Activated CD4-positive, alpha-beta T cell treated with anti-CD3 and anti-CD28 coated beads, Interleukin-2, amount 50 U/mL, for 1 hour (primary cell): ENCODE measurements around the gene AHDC1.

Source experiments
- DNase-seq: peaks from one replicate; pipeline ENCODE4 v3.0.0-alpha.2; 2020

AHDC1 gene

DNA sequence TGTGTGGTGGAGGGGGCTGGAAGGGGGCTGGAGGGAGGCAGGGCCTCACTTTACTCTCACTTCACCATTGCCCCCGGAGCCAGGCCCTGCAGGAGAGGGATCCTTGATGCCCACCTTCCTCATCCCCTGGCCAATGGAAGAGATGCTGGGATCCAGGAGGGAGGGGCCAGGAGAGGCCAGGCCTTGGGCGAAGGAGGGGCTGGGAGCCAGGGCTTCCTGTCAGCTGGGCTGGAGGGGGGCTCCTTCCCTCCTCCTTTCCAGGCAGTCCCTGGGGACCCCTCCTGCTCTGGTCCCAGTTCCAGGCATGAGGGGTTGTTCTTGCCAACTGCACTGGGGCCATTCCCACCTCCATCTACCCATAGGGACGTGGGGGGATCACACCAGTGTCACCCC is 5.7 kb downstream of the AHDC1 start:
- DNase-seq = no peak

DNA sequence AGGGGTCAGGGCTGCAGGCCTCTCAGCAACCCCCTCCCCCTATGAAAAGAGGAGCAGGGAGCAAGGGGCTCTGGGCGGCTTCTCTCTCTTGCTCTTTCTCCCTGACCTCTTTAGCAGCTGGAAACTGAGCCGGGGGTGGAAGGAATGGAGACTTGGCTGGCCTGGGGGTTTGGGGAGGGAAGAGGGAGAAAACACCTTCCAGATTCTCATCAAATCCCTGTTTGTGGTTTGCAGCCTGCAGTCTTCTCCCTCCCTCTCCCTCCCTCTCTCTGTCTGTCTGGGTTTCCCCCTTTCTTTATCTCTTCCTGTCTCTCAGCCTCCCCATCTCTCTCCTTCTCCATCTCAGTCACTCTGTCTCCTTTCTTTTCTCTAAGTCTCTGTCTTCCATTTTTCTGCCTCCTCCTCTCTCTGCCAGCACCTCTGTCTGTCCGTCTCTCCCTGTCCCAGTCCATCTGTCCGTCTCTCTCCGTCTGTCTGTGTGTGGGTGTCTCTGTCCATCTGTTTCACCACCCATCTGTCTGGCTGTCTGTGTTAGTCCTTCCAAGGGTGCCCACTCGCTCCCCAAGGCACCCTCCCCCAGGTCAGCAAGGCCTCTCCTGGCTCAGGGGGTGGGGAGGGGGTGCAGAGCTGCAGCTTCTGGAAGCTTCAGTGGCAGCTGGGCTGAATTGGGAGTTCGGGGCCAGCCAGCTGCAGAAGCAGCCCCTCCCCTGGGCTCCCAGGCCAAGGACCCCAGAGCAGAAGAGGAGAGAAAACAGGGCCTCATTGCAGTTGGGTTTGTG is 6.2 kb downstream of the AHDC1 start:
- DNase-seq = no peak

DNA sequence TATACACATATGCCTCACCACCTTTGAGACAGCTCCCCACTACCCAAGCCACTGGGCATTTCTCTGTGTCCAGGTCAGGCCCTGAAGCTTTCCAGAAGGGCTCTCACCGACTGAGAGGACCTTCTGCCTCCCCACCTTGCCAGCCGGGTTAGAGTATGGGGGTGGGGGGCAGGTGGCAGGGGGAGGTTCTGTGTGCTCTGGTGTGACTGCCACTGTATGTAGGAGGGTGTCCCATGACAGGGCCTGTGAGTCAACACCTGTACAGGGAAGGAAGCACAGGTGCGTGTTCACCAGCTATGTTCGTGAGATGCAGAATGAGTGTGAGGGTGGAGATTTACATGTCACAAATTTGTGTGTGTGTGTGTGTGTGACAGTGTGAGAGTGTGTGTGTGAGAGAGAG is 7.0 kb downstream of the AHDC1 start:
- DNase-seq = no peak

GRCh38 chr1:27596261-27596660 is 7.7 kb downstream of the AHDC1 start:
- DNase-seq = no peak

GRCh38 chr1:27595597-27595996 is 8.3 kb downstream of the AHDC1 start:
- DNase-seq = no peak

GRCh38 chr1:27594564-27595510 is 9.1 kb downstream of the AHDC1 start:
- DNase-seq = no peak

DNA sequence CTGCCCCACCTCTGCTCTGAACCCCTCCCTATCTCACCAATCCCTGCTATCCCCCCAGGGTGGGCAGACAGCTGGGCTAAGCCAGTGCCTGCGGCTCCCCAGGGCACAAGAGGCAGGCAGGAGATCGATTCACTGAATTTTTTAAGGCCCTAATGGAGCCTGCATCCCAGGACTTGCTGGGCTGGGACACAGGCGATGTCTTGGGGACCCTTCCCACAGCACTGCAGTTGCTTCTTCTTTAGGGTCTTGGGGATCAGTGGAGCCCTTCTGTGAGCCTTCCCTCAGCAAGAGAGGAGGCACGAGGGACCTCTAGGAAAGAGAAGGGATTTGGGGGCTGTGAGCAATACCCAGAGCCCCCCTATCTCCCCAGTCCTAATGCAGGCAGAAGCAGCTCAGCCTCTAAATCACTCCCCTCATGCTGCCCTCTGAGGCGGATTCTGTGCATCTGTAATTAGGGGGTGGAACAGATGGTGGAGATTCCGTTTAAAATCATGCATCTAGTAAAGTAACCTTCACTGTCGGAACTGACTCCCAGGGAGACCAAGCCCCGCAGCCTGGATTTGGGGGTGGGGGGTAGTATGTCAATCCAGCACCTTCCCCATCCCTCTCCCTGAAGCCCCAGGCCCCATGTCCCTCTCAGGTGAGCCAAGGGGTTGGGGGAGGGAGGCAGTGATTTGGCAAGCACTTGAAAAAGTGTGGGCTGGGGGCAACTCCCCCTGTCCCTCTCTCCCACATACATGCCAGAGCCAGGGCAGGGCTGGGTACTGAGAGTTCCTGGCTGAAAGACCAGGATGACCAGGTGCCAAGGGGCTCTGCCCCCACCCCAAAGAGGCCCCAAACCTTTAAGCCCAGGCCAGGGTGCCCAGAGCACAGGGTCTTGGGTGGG is 10.0 kb downstream of the AHDC1 start:
- DNase-seq = no peak

DNA sequence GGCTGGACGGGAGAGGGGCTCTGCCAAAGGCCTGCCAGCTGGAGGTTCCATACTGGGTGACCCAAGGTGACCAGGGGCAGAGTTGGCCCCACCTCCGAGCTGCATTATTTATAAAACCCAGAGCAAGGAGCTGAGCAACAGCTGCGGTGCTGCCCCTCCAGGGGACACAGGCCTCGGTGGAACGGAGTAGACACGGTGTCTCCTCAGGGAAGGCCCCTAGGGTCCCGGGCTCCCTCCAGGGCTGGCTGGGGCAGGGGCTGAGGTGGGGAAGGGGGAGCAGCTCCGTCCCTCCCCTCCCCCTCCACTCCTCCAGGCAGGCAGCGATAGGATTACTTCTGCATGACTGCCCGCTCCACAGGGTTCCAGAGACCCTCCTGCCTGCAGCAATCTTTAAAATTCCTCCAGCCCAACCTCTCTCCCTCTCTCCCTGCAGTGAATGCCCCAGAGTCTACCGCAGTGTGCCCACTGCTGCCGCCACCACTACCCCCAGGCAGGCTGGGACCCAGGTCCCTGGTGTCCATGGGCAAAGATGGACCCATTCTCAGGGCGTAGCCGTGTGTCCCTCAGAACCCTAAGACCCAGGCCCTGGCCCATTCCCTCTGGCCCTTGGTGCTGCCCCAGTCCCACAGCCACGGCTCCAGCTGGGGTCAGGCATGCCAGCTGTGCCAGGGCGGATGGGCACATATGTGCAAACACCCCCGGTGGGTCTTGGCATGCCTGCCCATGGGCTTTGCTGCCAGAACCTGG is 10.8 kb downstream of the AHDC1 start:
- DNase-seq = no peak

GRCh38 chr1:27592232-27592930 is 11.6 kb downstream of the AHDC1 start:
- no peak for DNase-seq

DNA sequence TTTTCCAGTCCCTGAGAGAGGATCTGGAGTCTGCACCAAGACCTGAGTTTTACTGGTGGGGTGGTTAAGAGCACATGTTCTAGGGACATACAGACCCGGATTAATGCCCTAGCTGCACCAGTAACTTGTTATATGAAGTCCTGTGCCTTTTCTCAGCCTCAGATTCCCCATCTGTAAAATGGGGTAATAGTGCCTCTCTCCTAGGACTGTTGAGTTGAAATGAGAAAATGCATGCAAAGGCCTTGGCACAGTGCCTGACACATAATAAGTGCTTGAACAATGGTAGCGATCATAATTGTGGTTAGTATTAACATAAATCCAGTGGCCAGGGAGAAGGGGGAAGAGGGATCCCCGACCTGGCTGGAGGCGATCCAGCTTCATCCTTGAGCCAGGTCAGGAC is 12.3 kb downstream of the AHDC1 start:
- no peak for DNase-seq

DNA sequence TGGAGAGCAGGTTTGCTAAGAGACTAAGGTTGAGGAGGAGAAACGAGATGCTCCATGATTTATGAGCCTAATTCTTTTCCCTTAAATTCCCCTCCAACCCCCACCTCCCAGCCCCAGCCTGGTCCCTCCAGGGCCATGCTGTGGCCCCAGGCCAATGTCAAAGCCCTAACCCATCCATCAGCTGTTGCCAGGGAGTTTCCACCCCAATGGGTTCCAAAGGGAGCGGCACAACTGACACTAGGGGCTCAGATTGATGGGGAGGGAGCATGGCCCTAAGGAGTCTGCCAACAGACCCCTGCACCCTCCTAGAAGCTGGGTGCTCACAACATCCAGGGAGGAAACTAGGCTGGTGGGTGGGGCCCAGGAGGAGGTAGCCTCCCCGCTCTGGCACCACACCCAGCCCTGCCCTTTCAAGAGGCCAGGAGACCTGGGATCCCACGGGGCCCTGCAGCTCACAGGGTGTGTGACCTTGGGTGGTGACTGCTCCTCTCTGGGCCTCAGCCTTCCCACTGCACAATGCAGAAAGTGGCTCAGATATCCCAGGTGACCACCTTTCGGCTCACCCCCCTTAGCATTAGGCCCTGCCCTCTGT is 12.9 kb downstream of the AHDC1 start:
- no peak for DNase-seq

DNA sequence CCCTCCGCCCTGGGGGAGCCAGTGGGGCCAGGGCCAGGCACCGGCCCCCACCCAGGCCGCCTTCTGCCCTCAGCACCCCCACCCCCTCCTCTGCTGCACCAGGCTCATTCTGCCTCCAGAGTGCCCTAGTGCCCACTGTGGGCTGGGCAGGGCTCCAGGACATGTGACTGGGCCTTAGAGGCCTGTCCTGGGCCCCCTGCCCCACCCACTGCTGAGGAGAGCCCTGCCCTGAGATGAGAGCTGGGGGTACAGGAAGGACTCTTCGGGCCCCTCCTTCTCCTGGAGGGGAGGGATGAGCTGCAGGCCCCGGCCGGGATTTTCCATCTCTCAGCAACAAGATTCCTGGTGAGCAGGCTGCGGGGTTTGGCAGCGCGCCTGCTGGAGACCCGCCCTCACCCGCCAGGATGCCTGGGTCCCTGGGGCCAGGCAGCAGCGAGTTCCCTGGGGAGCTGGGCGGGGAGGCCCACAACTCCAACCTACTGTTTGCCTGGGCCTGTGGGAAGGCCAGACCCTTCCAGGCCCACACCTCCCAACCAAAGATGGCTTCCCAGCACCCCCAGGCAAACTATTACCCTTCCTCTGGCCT is 14.0 kb downstream of the AHDC1 start:
- no peak for DNase-seq

DNA sequence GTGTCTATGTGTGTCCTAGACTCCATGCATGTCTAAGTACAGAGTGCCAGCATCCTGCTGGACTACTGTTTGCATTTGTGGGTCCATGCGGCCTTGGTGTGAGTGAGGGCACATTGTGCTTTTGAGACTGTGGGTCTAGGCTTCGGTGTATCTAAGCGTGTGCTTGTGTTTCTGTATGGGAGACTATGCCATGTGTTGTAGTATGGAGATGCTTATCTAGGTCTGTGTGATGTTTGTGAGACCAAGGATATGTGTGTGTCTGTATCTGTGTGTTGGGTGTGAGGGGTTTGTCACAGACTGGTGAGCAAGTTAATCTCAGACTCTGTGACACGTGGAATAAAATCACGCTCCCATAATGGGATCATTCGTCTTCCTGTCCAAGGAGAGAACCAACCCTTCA is 14.5 kb downstream of the AHDC1 start:
- DNase-seq = no peak

- DNase-seq = no peak
Measured at GRCh38 chr1:27588256-27589232, 15.4 kb downstream of the AHDC1 start.

DNA sequence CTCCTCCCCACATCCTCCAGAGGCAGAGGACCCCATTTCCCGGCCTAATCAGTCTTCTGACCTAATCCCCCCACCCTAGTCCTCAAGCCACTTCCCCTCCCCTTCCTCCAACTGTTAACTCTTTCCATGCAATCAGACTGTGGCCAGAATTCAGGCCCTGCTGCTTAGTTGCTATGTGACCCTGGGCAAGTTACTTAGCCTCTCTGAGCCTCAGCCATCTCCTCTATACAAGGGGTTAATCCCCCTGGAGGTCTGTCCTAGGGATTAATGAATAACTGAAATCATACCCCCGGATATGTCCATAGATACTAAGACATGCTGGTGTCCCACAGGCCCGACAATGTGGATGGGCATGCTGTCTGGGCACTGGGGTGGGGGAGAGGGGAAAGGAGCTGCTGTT is 18.3 kb downstream of the AHDC1 start:
- no peak for DNase-seq

- no peak for DNase-seq
Measured at GRCh38 chr1:27584453-27584852, 19.5 kb downstream of the AHDC1 start.

- no peak for DNase-seq
Measured at GRCh38 chr1:27583479-27583878, 20.5 kb downstream of the AHDC1 start.

DNA sequence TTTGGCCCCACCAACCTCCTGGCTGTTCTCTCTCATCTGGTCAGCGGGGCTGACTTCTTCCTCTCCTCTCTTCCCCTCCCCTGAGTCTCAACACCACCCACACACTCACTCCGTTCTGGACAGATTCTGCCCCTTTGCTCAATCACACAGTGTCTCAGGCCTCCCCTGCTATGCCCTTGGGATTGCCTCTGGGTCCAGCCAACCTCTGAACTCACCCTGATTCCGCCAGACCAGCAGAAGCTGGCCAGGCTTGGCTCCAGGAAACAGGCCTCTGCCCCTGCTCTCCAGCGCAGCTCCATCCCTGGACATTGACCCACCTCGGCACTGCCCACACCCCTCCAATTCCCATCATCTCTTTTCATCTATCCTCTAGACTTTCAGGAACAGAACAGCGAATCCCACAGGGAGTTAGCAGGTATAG is 22.1 kb downstream of the AHDC1 start:
- no peak for DNase-seq

DNA sequence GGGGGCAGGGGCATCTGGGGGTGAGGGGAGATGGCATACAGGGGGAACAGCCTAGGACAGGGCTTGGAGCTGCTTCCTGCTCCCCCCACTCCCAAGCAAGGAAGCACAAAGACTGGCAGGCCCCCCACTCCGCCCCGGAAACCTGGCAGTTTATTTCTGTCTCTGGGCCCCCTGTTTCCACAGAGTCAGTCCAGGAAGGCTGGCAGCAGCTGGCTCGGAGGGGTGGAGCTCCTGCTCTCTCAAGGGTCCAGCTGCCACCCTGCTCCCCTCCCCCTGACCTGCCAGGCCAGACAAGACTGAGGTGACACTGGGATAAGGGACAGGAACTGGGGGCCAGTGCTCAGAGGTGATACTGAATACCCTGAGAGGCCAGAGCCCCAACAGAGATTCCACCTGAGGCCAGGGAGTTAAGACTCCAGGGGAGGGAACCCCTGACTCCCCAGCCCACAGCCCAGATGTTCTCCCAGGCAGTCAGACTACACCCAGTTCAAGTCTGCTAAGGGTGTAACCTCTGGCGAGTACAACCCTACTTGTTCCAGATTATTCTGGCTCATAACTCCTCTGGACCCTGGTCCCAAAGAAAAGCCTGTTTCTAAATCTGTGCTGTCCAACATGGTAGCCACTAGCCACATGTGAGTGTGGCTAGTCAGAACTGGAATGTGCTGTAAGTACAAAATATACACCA is 26.3 kb downstream of the AHDC1 start:
- DNase-seq = no peak
